ENCODE measurements around the gene IL16. TPM values are rescaled to one million over a fixed set of nuclear protein-coding genes. Genes with fewer than 3 reads are reported as not detected.

Gene IL16
- total RNA-seq, 4 donors from 2014 or later: 8.2 to 19.9 (median 13.7) TPM

GRCh38 chr15:81312790-81313543 is 116.3 kb downstream of the IL16 start:
- no peak for TF ChIP-seq CTCF (IDR thresholded peaks at IDR 0.05)
- no peak for TF ChIP-seq POLR2A (IDR thresholded peaks at IDR 0.05)
- TF ChIP-seq EP300 (IDR thresholded peaks at IDR 0.05): no peak
- TF ChIP-seq POLR2AphosphoS5 (IDR thresholded peaks at IDR 0.05): peak; percentile 92 to 97 (median 96)
- H3K4me3 ChIP-seq: no peak overlapping the region
- no peaks in the 10 kb centered on the region for H3K27me3 ChIP-seq
- no peaks in the 10 kb centered on the region for H3K9me3 ChIP-seq
- peak; percentile 90 to 92 for DNase-seq (ENCODE audit: low spot score in 2 of 2)
- H3K36me3 ChIP-seq: peaks cover 27% of the 10 kb centered on the region
- 40% methylated on average over 21 of the region's 22 CpGs for WGBS
- peaks cover 34% of the 10 kb centered on the region for H3K4me1 ChIP-seq
- peak overlapping the region; percentile 84 for H3K27ac ChIP-seq

GRCh38 chr15:81313686-81314085 is 117.0 kb downstream of the IL16 start:
- DNase-seq (ENCODE audit: low spot score in 2 of 2): no peak
- H3K4me3 ChIP-seq: no peak overlapping the region
- H3K27ac ChIP-seq: peak overlapping the region; percentile 84
- WGBS: 55% methylated on average over 5 of the region's 5 CpGs
- peaks cover 27% of the 10 kb centered on the region for H3K36me3 ChIP-seq
- H3K27me3 ChIP-seq: no peaks in the 10 kb centered on the region
- TF ChIP-seq CTCF (IDR thresholded peaks at IDR 0.05) (no peak), EP300 (IDR thresholded peaks at IDR 0.05) (no peak), POLR2A (IDR thresholded peaks at IDR 0.05) (no peak), POLR2AphosphoS5 (IDR thresholded peaks at IDR 0.05) (no peak)
- peaks cover 34% of the 10 kb centered on the region for H3K4me1 ChIP-seq
- H3K9me3 ChIP-seq: no peaks in the 10 kb centered on the region

GRCh38 chr15:81314378-81314777 is 117.7 kb downstream of the IL16 start:
- 88% methylated on average over 5 of the region's 5 CpGs for WGBS
- Histone ChIP-seq H3K27me3 (no peaks in the 10 kb centered on the region), H3K36me3 (peaks cover 26% of the 10 kb centered on the region), H3K27ac (no peak overlapping the region), H3K4me1 (peaks cover 34% of the 10 kb centered on the region), H3K4me3 (no peak overlapping the region), H3K9me3 (no peaks in the 10 kb centered on the region)
- TF ChIP-seq EP300 (IDR thresholded peaks at IDR 0.05) (no peak), POLR2AphosphoS5 (IDR thresholded peaks at IDR 0.05) (no peak), CTCF (IDR thresholded peaks at IDR 0.05) (no peak)
- DNase-seq (ENCODE audit: low spot score in 2 of 2): no peak

GRCh38 chr15:81315452-81316175 is 118.9 kb downstream of the IL16 start:
- 89% methylated on average over 14 of the region's 14 CpGs for WGBS
- no peak overlapping the region for H3K27ac ChIP-seq

More at GRCh38 chr15:81315452-81316175, 118.9 kb downstream of the IL16 start:
- TF ChIP-seq EP300 (IDR thresholded peaks at IDR 0.05) (no peak), POLR2A (IDR thresholded peaks at IDR 0.05) (no peak), POLR2AphosphoS5 (IDR thresholded peaks at IDR 0.05) (no peak), CTCF (IDR thresholded peaks at IDR 0.05) (no peak)
- Histone ChIP-seq H3K27me3 (no peaks in the 10 kb centered on the region), H3K36me3 (peaks cover 35% of the 10 kb centered on the region), H3K9me3 (no peaks in the 10 kb centered on the region), H3K4me3 (no peak overlapping the region), H3K4me1 (peaks cover 34% of the 10 kb centered on the region)
- DNase-seq (ENCODE audit: low spot score in 2 of 2): no peak
